22Rv1 (cell line): ENCODE data around the gene PLVAP.

ENCODE experiments used
- ZFX ChIP-seq: fragments of 450-650 bp; IDR thresholded peaks from 2 replicates; pipeline ENCODE4 v1.6.1; 2017; ENCODE audit warnings: antibody characterized with exemption, borderline replicate concordance
- TF ChIP-seq, protein P1 (sequence below): fragments of 450-650 bp; IDR thresholded peaks from 2 replicates; pipeline ENCODE4 v1.5.1; 2017; ENCODE audit warnings: mild to moderate bottlenecking

- TF ChIP-seq, protein P1, sequence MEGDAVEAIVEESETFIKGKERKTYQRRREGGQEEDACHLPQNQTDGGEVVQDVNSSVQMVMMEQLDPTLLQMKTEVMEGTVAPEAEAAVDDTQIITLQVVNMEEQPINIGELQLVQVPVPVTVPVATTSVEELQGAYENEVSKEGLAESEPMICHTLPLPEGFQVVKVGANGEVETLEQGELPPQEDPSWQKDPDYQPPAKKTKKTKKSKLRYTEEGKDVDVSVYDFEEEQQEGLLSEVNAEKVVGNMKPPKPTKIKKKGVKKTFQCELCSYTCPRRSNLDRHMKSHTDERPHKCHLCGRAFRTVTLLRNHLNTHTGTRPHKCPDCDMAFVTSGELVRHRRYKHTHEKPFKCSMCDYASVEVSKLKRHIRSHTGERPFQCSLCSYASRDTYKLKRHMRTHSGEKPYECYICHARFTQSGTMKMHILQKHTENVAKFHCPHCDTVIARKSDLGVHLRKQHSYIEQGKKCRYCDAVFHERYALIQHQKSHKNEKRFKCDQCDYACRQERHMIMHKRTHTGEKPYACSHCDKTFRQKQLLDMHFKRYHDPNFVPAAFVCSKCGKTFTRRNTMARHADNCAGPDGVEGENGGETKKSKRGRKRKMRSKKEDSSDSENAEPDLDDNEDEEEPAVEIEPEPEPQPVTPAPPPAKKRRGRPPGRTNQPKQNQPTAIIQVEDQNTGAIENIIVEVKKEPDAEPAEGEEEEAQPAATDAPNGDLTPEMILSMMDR: no peak
- TF ChIP-seq ZFX: no peak
These were observed 27.6 kb upstream of the PLVAP start for GRCh38 chr19:17404621-17405249.
